ENCODE measurements around the gene TUBA3D. TPM values are rescaled to one million over a fixed set of nuclear protein-coding genes. Genes with fewer than 3 reads are reported as not detected.
"Not testable (repeated sequence)": the region's sequence is repeated elsewhere in the genome, so short reads cannot be mapped to it uniquely, and the experiment has no call there.

Gene TUBA3D
- total and polyA plus RNA-seq, 9 of the 15 experiments (the other 6 are each of a cell fraction or from before 2014, with no cell fraction given) = not detected

- H4K20me1 ChIP-seq (replicated peaks; ENCODE audit: control insufficient read depth, insufficient read depth, low read length); H3K79me2 ChIP-seq (ENCODE audit: control insufficient read depth, insufficient read depth, low read length); H3K9ac ChIP-seq (ENCODE audit: insufficient read depth in 1 of 2, low read depth in 2 of 2, low read length in 2 of 2); BruUV-seq (replicated peaks); H3K4me3 ChIP-seq; H2AFZ ChIP-seq (ENCODE audit: low read depth, low read length); DNase-seq (ENCODE audit: extremely low read depth in 1 of 4, low spot score in 3 of 4); intact Hi-C loops (cut with micrococcal nuclease); H3K9me3 ChIP-seq (replicated peaks; ENCODE audit: control insufficient read depth, insufficient read depth, low read depth, low read length); H3K4me2 ChIP-seq (ENCODE audit: insufficient read depth, low read length); CTCF ChIA-PET (ENCODE audit: low intra/inter-chr PET ratio); H3K27me3 ChIP-seq (ENCODE audit: control insufficient read depth in 2 of 2, insufficient read depth in 2 of 2, low read length in 2 of 2); H3K27ac ChIP-seq (ENCODE audit: extremely low read depth, low read depth, low read length); H3K9me1 ChIP-seq (ENCODE audit: control insufficient read depth, insufficient read depth, low read length); H3K4me1 ChIP-seq (replicated peaks in 1 of 2; ENCODE audit: control insufficient read depth in 2 of 2, insufficient read depth in 2 of 2, low read length in 2 of 2): not testable (repeated sequence)
- FAIRE-seq (peak; percentile 73), ATAC-seq (peak; percentile 78)
- POLR2A ChIA-PET = interaction anchor here (0.6 kb wide), 1 partner anchor 474 kb away, joined by 3 read pairs; no protein-coding TSS in a partner anchor
- peaks cover 54% of the 10 kb centered on the region; the same call in 2 of the 3 replicates for H3K36me3 ChIP-seq (ENCODE audit: control insufficient read depth, insufficient read depth, low read length)
- in situ Hi-C loops (cut with MboI) = loop anchor here (25.0 kb wide), 1 partner anchor 1174 kb away; the partner anchor contains the start of gene IMP4
- 93% methylated on average over 6 of the region's 22 CpGs for WGBS (ENCODE audit: insufficient coverage, low coverage, missing lambda C conversion rate)
Measured at GRCh38 chr2:131511291-131511968, 35.5 kb downstream of the TUBA3D start.

GRCh38 chr2:131511969-131512870 is 36.3 kb downstream of the TUBA3D start:
- H3K9ac ChIP-seq (ENCODE audit: insufficient read depth in 1 of 2, low read depth in 2 of 2, low read length in 2 of 2); intact Hi-C loops (cut with micrococcal nuclease); H3K27me3 ChIP-seq (ENCODE audit: control insufficient read depth in 2 of 2, insufficient read depth in 2 of 2, low read length in 2 of 2); H4K20me1 ChIP-seq (replicated peaks; ENCODE audit: control insufficient read depth, insufficient read depth, low read length); ATAC-seq; H3K9me1 ChIP-seq (ENCODE audit: control insufficient read depth, insufficient read depth, low read length); H3K4me3 ChIP-seq; DNase-seq (ENCODE audit: extremely low read depth in 1 of 4, low spot score in 3 of 4); CTCF ChIA-PET (ENCODE audit: low intra/inter-chr PET ratio); H3K4me2 ChIP-seq (ENCODE audit: insufficient read depth, low read length); H3K9me3 ChIP-seq (replicated peaks; ENCODE audit: control insufficient read depth, insufficient read depth, low read depth, low read length); H2AFZ ChIP-seq (ENCODE audit: low read depth, low read length); H3K79me2 ChIP-seq (ENCODE audit: control insufficient read depth, insufficient read depth, low read length); H3K27ac ChIP-seq (ENCODE audit: extremely low read depth, low read depth, low read length): not testable (repeated sequence)
- 94% methylated on average over 10 of the region's 17 CpGs for WGBS (ENCODE audit: insufficient coverage, low coverage, missing lambda C conversion rate)
- BruUV-seq (replicated peaks) = TSS peak; percentile 23
- POLR2A ChIA-PET = interaction anchor here (0.6 kb wide), 1 partner anchor 475 kb away, joined by 3 read pairs; no protein-coding TSS in a partner anchor
- in situ Hi-C loops (cut with MboI) = loop anchor here (25.0 kb wide), 1 partner anchor 1175 kb away; the partner anchor contains the start of gene IMP4
- peaks cover 49% of the 10 kb centered on the region; the same call in 2 of the 3 replicates for H3K36me3 ChIP-seq (ENCODE audit: control insufficient read depth, insufficient read depth, low read length)
- peaks cover 0 to 16% of the 10 kb centered on the region in 2 experiments; a peak in 2 of 5 replicates for H3K4me1 ChIP-seq (replicated peaks in 1 of 2; ENCODE audit: control insufficient read depth in 2 of 2, insufficient read depth in 2 of 2, low read length in 2 of 2)
- peak; percentile 44 for FAIRE-seq

All from K562 (cell line).